CD14-positive monocyte (primary cell): Measurements from ENCODE around the gene UCMA. TPM values are rescaled to one million over a fixed set of nuclear protein-coding genes. Genes with fewer than 3 reads are reported as not detected.

Experiments
- DNase-seq, 3 donors: peaks; one replicate each; pipeline ENCODE4 v3.0.0-alpha.2; 2011 to 2022
- H2AFZ ChIP-seq: 2 replicates; pipeline ENCODE4 v1.6.0; 2012; ENCODE audit warnings: mild to moderate bottlenecking, low read depth, low read length, inconsistent platforms; ENCODE audit not compliant: insufficient read depth, poor library complexity, severe bottlenecking
- H3K27ac ChIP-seq, 2 donors: 1 replicate in 1 of 2; 2 replicates in 1 of 2; pipeline ENCODE4 v1.5.1; 2012 to 2013; ENCODE audit warnings: low read length in 2 of 2, control low read depth in 1 of 2, inconsistent platforms in 1 of 2, low read depth in 1 of 2, mild to moderate bottlenecking in 1 of 2
- H3K27me3 ChIP-seq, 2 donors: one replicate each; pipeline versions ENCODE4 v1.6.0 to v1.6.1; 2011 to 2013; ENCODE audit warnings: low read length in 2 of 2; ENCODE audit not compliant: control insufficient read depth in 2 of 2, insufficient read depth in 2 of 2
- H3K36me3 ChIP-seq, 2 donors: replicated peaks in 1 of 2; 1 replicate in 1 of 2; 2 replicates in 1 of 2; pipeline versions ENCODE4 v1.5.1 to v1.6.1; 2012 to 2013; ENCODE audit warnings: low read length in 2 of 2, control low read depth in 1 of 2, inconsistent platforms in 1 of 2, mild to moderate bottlenecking in 1 of 2; ENCODE audit not compliant: insufficient read depth in 2 of 2, control insufficient read depth in 1 of 2
- H3K4me1 ChIP-seq, 2 donors: 1 replicate in 1 of 2; 2 replicates in 1 of 2; pipeline versions ENCODE4 v1.5.1 to v1.6.1; 2012 to 2013; ENCODE audit warnings: low read length in 2 of 2, control low read depth in 1 of 2, inconsistent platforms in 1 of 2, mild to moderate bottlenecking in 1 of 2, moderate library complexity in 1 of 2; ENCODE audit not compliant: insufficient read depth in 2 of 2, control insufficient read depth in 1 of 2
- H3K4me2 ChIP-seq: replicated peaks from 2 replicates; pipeline ENCODE3; 2012; ENCODE audit warnings: low read length, moderate library complexity, mild to moderate bottlenecking; ENCODE audit not compliant: poor library complexity, severe bottlenecking; ENCODE audit errors: extremely low read depth
- H3K4me3 ChIP-seq, 3 experiments: fragments of 200-600 bp in 1 of 3; sonication (generic) in 1 of 3; replicated peaks in 1 of 3; 1 replicate in 2 of 3; 2 replicates in 1 of 3; pipeline ENCODE4 v1.5.1; 2011 to 2013; ENCODE audit warnings: low read length in 3 of 3, mild to moderate bottlenecking in 3 of 3, control low read depth in 2 of 3, low read depth in 2 of 3, inconsistent platforms in 1 of 3, moderate library complexity in 1 of 3
- H3K79me2 ChIP-seq: 2 replicates; pipeline ENCODE4 v1.6.0; 2012; ENCODE audit warnings: mild to moderate bottlenecking, control low read depth, inconsistent platforms, low read length, moderate library complexity; ENCODE audit not compliant: insufficient read depth
- H3K9ac ChIP-seq: 2 replicates; pipeline ENCODE4 v1.6.0; 2017; ENCODE audit warnings: low read length, mild to moderate bottlenecking; ENCODE audit not compliant: insufficient read depth, poor library complexity, severe bottlenecking
- H3K9me3 ChIP-seq, 2 donors: replicated peaks in 1 of 2; 1 replicate in 1 of 2; 2 replicates in 1 of 2; pipeline versions ENCODE4 v1.5.1 to v1.6.1; 2012 to 2013; ENCODE audit warnings: low read length in 2 of 2, control low read depth in 1 of 2; ENCODE audit not compliant: control insufficient read depth in 1 of 2, insufficient read depth in 1 of 2
- H4K20me1 ChIP-seq: 2 replicates; pipeline ENCODE4 v1.6.0; 2012; ENCODE audit warnings: mild to moderate bottlenecking, low read length, control low read depth, moderate library complexity; ENCODE audit not compliant: insufficient read depth
- H3K27ac Mint-ChIP-seq, 7 donors: one replicate each; pipeline ENCODE4 v1.8.0; 2020; ENCODE audit warnings: mild to moderate bottlenecking in 7 of 7, mixed read lengths in 7 of 7, moderate library complexity in 6 of 7, inconsistent platforms in 2 of 7
- H3K27me3 Mint-ChIP-seq, 3 donors: one replicate each; pipeline ENCODE4 v1.8.0; 2021 to 2022; ENCODE audit warnings: low read depth in 3 of 3, mild to moderate bottlenecking in 3 of 3, mixed read lengths in 3 of 3, moderate library complexity in 3 of 3, inconsistent platforms in 1 of 3
- H3K36me3 Mint-ChIP-seq, 2 donors: one replicate each; pipeline ENCODE4 v1.8.0; 2020; ENCODE audit warnings: mixed read lengths in 2 of 2, inconsistent platforms in 1 of 2, mild to moderate bottlenecking in 1 of 2
- H3K4me1 Mint-ChIP-seq: one replicate; pipeline ENCODE4 v1.8.0; 2020; ENCODE audit warnings: mild to moderate bottlenecking, mixed read lengths
- H3K4me3 Mint-ChIP-seq, 2 donors: one replicate each; pipeline ENCODE4 v1.8.0; 2020; ENCODE audit warnings: mild to moderate bottlenecking in 2 of 2, mixed read lengths in 2 of 2, moderate library complexity in 1 of 2
- H3K9me3 Mint-ChIP-seq, 7 donors: one replicate each; pipeline ENCODE4 v1.8.0; 2020 to 2022; ENCODE audit warnings: mixed read lengths in 7 of 7, mild to moderate bottlenecking in 6 of 7, moderate library complexity in 6 of 7, inconsistent platforms in 2 of 7
- CTCF ChIP-seq: fragments of 200-600 bp; IDR thresholded peaks from one replicate; pipeline ENCODE4 v1.8.0; 2022; ENCODE audit warnings: antibody characterized with exemption, mild to moderate bottlenecking
- WGBS: methylation state at CpG from one replicate; pipeline ENCODE4 v1.1.5; 2013; ENCODE audit warnings: missing lambda C conversion rate; ENCODE audit not compliant: insufficient coverage; 5-methylcytosine and 5-hydroxymethylcytosine counted together
- intact Hi-C, 2 donors: fragments of 100-400 bp; cut with micrococcal nuclease; formaldehyde crosslinking; loops; one replicate each; pipeline versions ENCODE4 v1.15.0 to v1.15.1; 2023
- polyA plus RNA-seq, 3 donors: library from polyadenylated mRNA; depleted of rRNA in 1 of 3; unstranded in 2 of 3; stranded (reverse) in 1 of 3; fragments of 300-500 nt in 2 of 3; fragments of >200 nt in 1 of 3; fragmentation: Illumina TruSeq in 2 of 3; gene quantifications; 1 replicate in 2 of 3; 2 replicates in 1 of 3; pipeline ENCODE4 v1.2.3, GENCODE V29; 2012 to 2021

UCMA gene
- polyA plus RNA-seq, 3 donors: not detected

DNA sequence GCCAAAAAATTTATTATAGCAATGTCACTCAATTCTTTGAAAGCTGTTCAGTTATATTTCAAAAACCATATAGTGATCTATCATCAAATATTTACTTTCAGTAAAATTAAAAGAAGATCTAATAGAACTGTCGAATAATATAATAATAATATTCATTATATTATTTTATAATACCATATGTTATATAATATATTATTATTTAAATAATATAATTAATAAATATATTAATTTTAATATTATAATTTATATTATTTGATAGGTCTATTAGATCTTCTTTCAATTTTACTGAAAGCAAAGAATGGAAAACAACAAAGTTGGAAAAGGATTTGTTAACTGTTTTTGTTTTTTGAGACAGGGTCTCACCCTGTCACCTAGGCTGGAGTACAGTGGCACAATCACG is 22.5 kb upstream of the UCMA start:
- no peaks in the 10 kb centered on the region for H3K36me3 ChIP-seq
- TF ChIP-seq CTCF: no peak
- H3K4me3 ChIP-seq: no peak overlapping the region
- DNase-seq: no peak
- H3K79me2 ChIP-seq: no peaks in the 10 kb centered on the region
- H3K9me3 ChIP-seq: peaks cover 0 to 4% of the 10 kb centered on the region in 2 donors
- Mint-ChIP-seq H3K4me1 (no peaks in the 10 kb centered on the region), H3K9me3 (peaks cover 2 to 12% (median 8%) of the 10 kb centered on the region in 7 donors), H3K36me3 (no peaks in the 10 kb centered on the region), H3K27me3 (peaks cover 2 to 5% (median 2%) of the 10 kb centered on the region in 3 donors), H3K27ac (no peak overlapping the region), H3K4me3 (no peak overlapping the region)
- no peak overlapping the region for H3K27ac ChIP-seq
- H3K4me1 ChIP-seq: no peaks in the 10 kb centered on the region
- no peak overlapping the region for H3K4me2 ChIP-seq
- H3K27me3 ChIP-seq: no peaks in the 10 kb centered on the region
- no peak overlapping the region for H3K9ac ChIP-seq
- H4K20me1 ChIP-seq: no peaks in the 10 kb centered on the region
- no peak overlapping the region for H2AFZ ChIP-seq
- no CpG with 5 or more reads among the region's 2 CpGs for WGBS
- intact Hi-C loops: no loop called here

DNA sequence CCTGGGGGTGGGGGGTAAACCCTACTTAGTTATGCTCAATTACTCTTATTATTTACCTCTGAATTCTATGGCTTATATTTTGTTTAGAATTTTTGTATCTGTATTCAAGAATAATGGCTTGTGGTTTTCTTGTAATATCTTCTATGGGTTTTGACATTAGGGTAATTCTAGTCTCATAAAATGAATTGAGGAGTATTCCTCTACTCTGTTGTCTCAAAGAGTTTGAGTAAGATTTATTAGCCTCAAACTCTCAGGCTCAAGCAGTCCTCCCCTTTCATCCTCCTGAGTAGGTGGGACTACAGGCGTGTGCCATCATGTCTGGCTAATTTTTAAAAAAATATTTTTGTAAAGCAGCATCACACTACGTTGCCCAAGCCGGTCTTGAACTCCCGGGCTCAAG is 19.6 kb upstream of the UCMA start:
- Mint-ChIP-seq H3K36me3 (no peaks in the 10 kb centered on the region), H3K27me3 (peaks cover 2 to 3% (median 3%) of the 10 kb centered on the region in 3 donors), H3K4me1 (no peaks in the 10 kb centered on the region), H3K4me3 (no peak overlapping the region), H3K27ac (no peak overlapping the region), H3K9me3 (peaks cover 0 to 4% (median 3%) of the 10 kb centered on the region in 7 donors)
- H3K4me1 ChIP-seq: no peaks in the 10 kb centered on the region
- H3K9ac ChIP-seq: no peak overlapping the region
- H3K9me3 ChIP-seq: no peaks in the 10 kb centered on the region
- no peaks in the 10 kb centered on the region for H3K79me2 ChIP-seq
- H3K27me3 ChIP-seq: no peaks in the 10 kb centered on the region
- 90% methylated on average over 3 of the region's 4 CpGs for WGBS
- no peak for DNase-seq
- H3K4me2 ChIP-seq: no peak overlapping the region
- intact Hi-C loops: no loop called here
- no peaks in the 10 kb centered on the region for H4K20me1 ChIP-seq
- H3K27ac ChIP-seq: no peak overlapping the region
- no peak for TF ChIP-seq CTCF
- no peak overlapping the region for H3K4me3 ChIP-seq
- H2AFZ ChIP-seq: no peak overlapping the region
- H3K36me3 ChIP-seq: no peaks in the 10 kb centered on the region
